MCF 10A (cell line): ENCODE data around the gene ADPRM. TPM values are rescaled to one million over a fixed set of nuclear protein-coding genes. Genes with fewer than 3 reads are reported as not detected.

Experiments used
- BruUV-seq: library from RNA; stranded (reverse); fragments of 400-500 nt; replicated peaks from 2 replicates; lab custom pipeline; 2021; lab: Mats Ljungman, UMichigan
- CTCF ChIA-PET: fragments of 300-600 bp; sonication (Branson Sonifier 250); formaldehyde crosslinking; extraction: SDS; loops from one replicate; lab custom pipeline; 2021; ENCODE audit warnings: antibody characterized with exemption, inconsistent platforms; lab: Yijun Ruan, JAX
- POLR2A ChIA-PET: fragments of 300-600, 350-650 bp; sonication (Branson Sonifier 250); formaldehyde crosslinking; extraction: SDS; loops from one replicate; lab custom pipeline; 2020; ENCODE audit warnings: antibody characterized with exemption, inconsistent platforms; lab: Yijun Ruan, JAX
- DNase-seq: peaks from one replicate; pipeline ENCODE4 v3.0.0-alpha.2; 2018; ENCODE audit not compliant: unreplicated experiment
- H3K27ac Mint-ChIP-seq: one replicate; pipeline ENCODE4 v1.8.0; 2022; ENCODE audit warnings: mild to moderate bottlenecking, low read depth, mixed read lengths; ENCODE audit not compliant: unreplicated experiment
- H3K27me3 Mint-ChIP-seq: one replicate; pipeline ENCODE4 v1.8.0; 2022; ENCODE audit warnings: mixed read lengths; ENCODE audit not compliant: insufficient read depth, unreplicated experiment
- H3K36me3 Mint-ChIP-seq: one replicate; pipeline ENCODE4 v1.8.0; 2022; ENCODE audit warnings: mild to moderate bottlenecking, moderate library complexity, mixed read lengths; ENCODE audit not compliant: insufficient read depth, unreplicated experiment
- H3K4me1 Mint-ChIP-seq: one replicate; pipeline ENCODE4 v1.8.0; 2022; ENCODE audit warnings: mixed read lengths; ENCODE audit not compliant: insufficient read depth, unreplicated experiment
- H3K4me3 Mint-ChIP-seq: one replicate; pipeline ENCODE4 v1.8.0; 2022; ENCODE audit warnings: mild to moderate bottlenecking, moderate library complexity, mixed read lengths; ENCODE audit not compliant: unreplicated experiment
- H3K9me3 Mint-ChIP-seq: one replicate; pipeline ENCODE4 v1.8.0; 2022; ENCODE audit warnings: mixed read lengths; ENCODE audit not compliant: unreplicated experiment
- CTCF ChIP-seq: fragments of 200-600 bp; IDR thresholded peaks from one replicate; pipeline ENCODE4 v1.8.0; 2022; ENCODE audit warnings: antibody characterized with exemption, mild to moderate bottlenecking; ENCODE audit not compliant: unreplicated experiment
- intact Hi-C: fragments of 100-400 bp; cut with micrococcal nuclease; formaldehyde crosslinking; loops from 2 replicates; pipeline ENCODE4 v1.14.1; 2022
- total RNA-seq: library from RNA; stranded (reverse); gene quantifications from 2 replicates; pipeline ENCODE4 v1.2.3, GENCODE V29; 2022

The ADPRM gene
- total RNA-seq, 1 experiment from 2014 or later = 9.8 TPM

- no peak for DNase-seq
- Mint-ChIP-seq H3K27me3 (no peaks in the 10 kb centered on the region), H3K27ac (no peak within 1 kb of the TSS), H3K36me3 (no peaks in the 10 kb centered on the region), H3K4me3 (no peak within 1 kb of the TSS), H3K4me1 (no peaks in the 10 kb centered on the region), H3K9me3 (no peaks in the 10 kb centered on the region)
- intact Hi-C loops = no loop called here
- BruUV-seq = no TSS peak
- no peak for TF ChIP-seq CTCF
- POLR2A ChIA-PET = no interaction called here
- CTCF ChIA-PET = interaction anchor here (0.6 to 1.6 kb wide), 4 partner anchors 10 to 363 kb away, joined by 3 to 7 read pairs (median 4); no protein-coding TSS in a partner anchor
These were observed 40.2 kb upstream of the ADPRM start, which contains the start of gene MYH3 for GRCh38 chr17:10657148-10657547. MYH3 (minus strand) TSS chr17:10657309; CDS start chr17:10655064, 2,245 bp downstream.

GRCh38 chr17:10657879-10658278, 39.5 kb upstream of the ADPRM start:
- no peak for TF ChIP-seq CTCF
- BruUV-seq = no TSS peak
- no peaks in the 10 kb centered on the region for H3K27me3 Mint-ChIP-seq
- intact Hi-C loops = no loop called here
- ChIA-PET POLR2A (no interaction called here), CTCF (interaction anchor here (1.3 to 1.6 kb wide), 2 partner anchors 11 to 27 kb away, joined by 4 to 7 read pairs; no protein-coding TSS in a partner anchor)
- H3K9me3 Mint-ChIP-seq = no peaks in the 10 kb centered on the region
- no peak overlapping the region for H3K4me3 Mint-ChIP-seq
- H3K27ac Mint-ChIP-seq = no peak overlapping the region
- DNase-seq = no peak
- no peaks in the 10 kb centered on the region for H3K4me1 Mint-ChIP-seq
- no peaks in the 10 kb centered on the region for H3K36me3 Mint-ChIP-seq

DNA sequence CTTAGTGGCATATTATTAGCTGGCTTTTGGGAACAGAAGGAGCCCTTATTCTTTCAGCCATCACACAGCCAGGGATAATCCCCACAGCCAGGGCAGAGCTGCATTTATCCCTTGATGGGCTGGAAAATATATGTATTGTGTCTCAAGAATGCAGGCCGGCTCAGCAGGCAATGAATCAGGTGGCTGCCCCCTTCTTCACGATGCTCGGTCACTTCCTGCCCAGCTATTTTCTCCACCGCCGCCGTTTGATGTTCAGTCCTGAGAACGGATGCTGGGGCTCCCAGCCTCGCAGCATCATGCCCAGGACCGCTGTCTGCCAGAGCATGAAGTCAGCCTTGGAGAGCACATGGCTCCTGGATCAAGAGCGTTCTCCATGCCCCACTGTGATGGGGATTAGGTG, 36.0 kb upstream of the ADPRM start:
- intact Hi-C loops = no loop called here
- H3K36me3 Mint-ChIP-seq = no peaks in the 10 kb centered on the region
- no peaks in the 10 kb centered on the region for H3K27me3 Mint-ChIP-seq
- BruUV-seq = no TSS peak
- CTCF ChIA-PET = interaction anchor here (0.6 to 3.1 kb wide), 4 partner anchors 16 to 44 kb away, joined by 3 to 20 read pairs (median 4); no protein-coding TSS in a partner anchor
- no peak overlapping the region for H3K4me3 Mint-ChIP-seq
- H3K4me1 Mint-ChIP-seq = no peaks in the 10 kb centered on the region
- H3K27ac Mint-ChIP-seq = no peak overlapping the region
- TF ChIP-seq CTCF = no peak
- DNase-seq = no peak
- POLR2A ChIA-PET = no interaction called here
- H3K9me3 Mint-ChIP-seq = no peaks in the 10 kb centered on the region

DNA sequence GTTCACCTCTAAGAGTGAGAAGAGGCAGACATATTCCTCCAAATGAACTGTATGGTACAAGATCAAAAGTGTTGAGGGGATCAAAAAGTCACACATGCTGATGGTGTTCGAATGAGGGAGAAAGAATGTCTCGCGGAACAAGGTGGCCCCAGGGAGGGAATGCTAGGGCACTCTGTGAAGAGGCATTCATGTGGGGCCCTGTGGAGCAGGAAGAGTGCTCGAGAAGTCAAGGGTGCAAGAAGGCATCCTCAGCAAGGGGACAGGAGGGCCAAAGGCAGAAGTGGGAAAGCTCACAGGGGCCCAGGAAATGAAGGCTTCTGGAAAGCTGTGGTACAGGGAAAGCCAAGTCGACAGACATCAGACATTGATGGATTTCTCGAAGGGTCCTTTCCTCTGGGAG, 34.2 kb upstream of the ADPRM start:
- no peaks in the 10 kb centered on the region for H3K9me3 Mint-ChIP-seq
- intact Hi-C loops = no loop called here
- H3K27ac Mint-ChIP-seq = no peak overlapping the region
- no peak for DNase-seq
- no peaks in the 10 kb centered on the region for H3K36me3 Mint-ChIP-seq
- POLR2A ChIA-PET = no interaction called here
- H3K4me3 Mint-ChIP-seq = no peak overlapping the region
- CTCF ChIA-PET = interaction anchor here (0.7 to 1.8 kb wide), 3 partner anchors 17 to 1323 kb away, joined by 3 to 7 read pairs (median 4); no protein-coding TSS in a partner anchor
- no peaks in the 10 kb centered on the region for H3K4me1 Mint-ChIP-seq
- H3K27me3 Mint-ChIP-seq = no peaks in the 10 kb centered on the region
- BruUV-seq = no TSS peak
- no peak for TF ChIP-seq CTCF
